ENCODE data around the gene HAGHL.

Gene HAGHL

DNA sequence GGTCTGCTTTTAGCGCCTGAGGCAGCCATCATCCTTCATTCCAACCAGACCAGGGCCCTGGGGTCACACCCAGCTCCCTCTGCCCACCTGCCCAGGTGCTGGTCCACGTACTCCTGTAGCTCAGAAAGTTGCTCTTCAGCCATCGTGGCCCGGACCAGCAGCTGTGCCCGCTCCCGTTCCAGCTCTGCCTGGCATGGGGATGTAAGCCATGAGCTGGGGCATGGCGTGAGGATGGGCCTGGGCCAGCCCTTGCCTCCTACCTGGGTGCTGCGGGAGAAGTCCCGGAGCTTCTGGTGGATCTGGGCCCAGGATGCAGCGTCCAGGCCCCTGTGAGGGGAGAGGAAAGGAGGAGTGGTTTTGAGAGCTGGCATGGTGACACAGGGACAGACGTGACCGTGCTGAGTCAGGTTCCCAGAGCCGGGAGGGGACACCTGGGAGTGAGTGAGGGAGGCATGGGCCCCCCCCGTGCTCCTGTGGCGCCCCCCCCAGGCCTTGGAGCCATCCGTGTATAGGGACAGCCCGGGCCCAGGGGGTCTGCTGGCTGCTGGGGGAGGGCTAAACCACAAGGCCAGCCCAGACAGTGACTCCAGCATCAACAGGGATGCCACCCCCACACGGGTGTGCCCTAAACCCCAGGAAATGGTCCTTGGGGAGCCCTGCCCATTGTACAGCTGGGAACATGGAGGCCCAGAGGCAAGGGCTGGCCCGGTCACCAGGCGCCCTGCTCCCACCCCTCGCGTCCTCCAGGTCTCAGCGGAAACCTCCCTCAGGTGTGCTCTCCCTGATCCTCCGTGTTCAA is 3.9 kb upstream of the HAGHL start:
- DNase-seq = no peak

DNA sequence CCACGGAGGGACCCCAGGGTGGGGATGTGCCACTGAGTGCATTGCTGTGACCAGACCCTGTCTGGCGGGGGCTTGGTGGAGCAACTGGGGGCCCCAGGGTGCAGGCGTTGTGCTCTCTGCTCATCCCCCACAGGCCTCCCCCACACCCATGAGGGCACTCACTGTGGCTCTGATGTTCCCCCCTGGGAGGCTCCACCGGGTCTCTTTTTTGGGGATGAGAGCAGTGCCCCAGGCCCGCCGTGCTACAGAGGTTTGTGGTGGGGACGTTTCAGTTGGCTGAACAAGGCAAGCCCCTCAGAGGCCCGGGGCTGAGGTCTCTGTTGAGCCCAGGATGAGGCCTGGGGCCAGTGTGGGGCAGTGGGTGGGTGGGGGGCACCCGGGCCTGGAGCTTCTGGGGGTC is 3.2 kb upstream of the HAGHL start:
- no peak for DNase-seq

DNA sequence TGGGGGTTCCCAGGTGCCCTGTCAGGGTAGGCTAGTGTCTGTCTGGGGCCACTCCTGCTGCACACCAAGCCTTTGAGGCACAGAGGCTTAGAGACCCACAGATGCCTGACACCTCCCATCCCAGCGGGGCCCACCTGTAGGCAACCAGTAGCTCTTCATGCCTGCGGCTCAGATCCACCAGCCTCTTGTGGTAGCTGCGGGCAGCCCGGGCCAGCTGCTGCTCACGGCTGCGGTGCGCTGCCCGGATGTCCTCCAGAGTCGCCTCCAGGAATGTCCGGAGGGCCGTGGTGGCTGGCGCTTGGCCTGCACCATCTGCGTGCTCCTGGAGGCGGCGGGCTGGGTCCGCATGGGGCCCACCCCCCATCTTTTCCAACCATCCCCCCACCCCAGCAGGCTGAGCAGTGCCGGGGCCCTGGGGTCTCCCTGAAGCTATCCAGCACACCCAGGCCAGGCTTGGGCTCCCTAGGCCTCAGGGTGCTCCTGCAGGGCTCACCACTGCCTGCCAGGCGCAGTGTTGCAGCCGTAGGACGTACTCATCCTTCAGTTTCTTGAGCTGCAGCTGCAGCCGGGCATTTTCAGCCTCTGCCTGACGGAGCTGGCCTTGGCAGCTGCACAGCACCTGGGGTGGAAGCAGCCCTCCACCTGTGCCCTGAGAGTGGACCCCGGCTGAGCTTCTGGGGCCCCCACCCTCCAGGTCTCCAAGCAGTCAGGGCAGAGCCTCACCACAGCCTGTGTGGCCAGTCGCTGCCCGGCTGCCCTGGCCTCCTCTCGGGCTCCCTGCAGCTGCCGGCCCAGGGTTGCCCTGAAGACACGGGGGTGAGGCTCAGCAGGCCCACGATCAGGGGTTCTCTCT is 2.5 kb upstream of the HAGHL start:
- no peak for DNase-seq

DNA sequence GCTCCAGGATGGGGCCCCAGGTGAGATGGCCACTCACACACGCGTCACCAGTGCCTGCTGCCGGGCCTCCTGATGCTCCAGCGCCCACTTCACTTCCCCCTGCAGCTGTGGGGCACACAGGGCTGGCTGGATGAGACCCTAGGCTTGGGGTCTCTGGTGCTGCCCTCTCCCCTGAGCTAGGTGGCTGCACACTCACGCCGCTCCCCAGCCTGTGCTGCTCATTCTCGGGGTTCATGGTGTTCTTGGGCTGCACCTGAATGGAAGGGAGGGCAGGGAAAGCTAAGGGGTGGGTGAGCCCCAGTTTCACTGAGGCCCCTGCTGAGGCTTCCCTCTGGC is 1.9 kb upstream of the HAGHL start:
- DNase-seq = no peak

DNA sequence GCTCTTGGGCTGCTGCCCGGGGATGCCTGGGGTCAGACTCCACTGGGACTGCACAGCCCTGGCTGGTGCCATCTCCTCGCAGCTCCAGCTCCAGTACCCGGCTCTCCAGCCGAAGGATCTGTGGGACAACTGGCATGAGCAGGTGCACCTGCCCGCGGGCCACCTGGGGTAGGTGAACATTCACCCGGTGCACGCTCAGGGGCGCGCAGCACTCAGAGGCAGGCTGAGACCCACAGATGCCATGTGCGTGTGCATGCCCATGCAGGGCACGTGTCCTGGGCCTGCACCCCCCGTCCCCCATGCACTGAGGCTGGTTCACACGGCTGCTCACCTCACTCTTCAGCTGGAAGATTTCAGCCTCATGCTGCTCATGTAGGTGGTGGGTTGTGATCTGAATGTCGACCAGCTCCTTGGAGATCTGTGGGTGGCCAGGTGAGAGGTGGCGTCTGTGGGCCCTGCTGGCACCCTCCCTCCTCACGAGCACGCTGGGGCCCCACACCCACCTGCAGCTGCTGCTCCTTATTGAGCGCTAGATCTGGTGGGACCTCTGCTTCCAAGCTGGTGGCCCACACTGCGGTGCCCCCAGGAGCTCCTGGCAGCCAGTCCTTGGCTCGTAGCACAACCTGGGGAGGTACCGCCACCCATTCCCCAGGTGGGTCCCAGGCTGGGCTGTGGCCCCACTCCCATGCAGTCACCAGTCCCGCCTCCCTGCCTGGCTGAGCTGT is 1.3 kb upstream of the HAGHL start:
- no peak for DNase-seq

DNA sequence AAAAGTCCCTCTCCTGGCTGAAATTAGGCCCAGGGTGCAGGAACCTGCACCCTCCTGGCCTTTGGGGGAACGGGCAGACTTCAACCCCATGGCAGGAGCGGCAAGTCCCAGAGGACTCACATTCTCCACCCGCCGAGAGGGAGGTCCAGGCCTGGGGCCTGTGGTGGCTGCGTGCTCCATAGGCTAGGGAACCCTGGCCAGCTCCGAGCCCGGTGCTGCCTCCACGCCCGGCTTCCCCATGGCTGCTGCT is 793 bp upstream of the HAGHL start:
- DNase-seq = no peak

DNA sequence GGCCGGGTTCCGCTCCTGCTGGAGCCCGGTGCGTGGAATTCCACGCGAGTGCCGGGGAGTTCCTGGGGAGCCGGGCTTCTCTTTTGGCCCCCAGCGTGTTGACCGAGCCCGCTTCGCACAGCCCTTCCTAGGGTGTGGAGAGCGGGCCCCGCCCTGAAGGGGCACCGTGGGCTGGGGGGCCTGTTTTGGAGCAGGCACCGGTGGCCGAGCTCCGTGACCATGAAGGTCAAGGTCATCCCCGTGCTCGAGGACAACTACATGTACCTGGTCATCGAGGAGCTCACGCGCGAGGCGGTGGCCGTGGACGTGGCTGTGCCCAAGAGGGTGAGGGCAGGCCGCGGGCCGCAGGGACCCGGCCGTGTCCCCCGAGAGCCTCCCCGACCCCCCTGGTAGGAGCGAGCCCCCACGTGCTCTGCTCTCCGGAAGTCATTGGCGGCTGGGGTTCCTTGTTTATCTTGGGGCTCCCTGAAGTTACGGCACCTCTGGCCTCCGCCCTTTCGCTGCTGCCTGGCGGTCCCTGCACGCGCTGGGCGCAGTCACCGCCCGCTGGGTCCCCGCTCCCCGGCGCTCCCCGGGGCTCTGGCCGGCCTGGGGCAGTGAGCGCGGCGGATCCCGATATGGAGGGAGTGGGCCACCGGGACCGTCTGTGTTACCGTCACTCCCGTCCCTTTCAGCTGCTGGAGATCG is 528 bp downstream of the HAGHL start:
- DNase-seq = no peak

DNA sequence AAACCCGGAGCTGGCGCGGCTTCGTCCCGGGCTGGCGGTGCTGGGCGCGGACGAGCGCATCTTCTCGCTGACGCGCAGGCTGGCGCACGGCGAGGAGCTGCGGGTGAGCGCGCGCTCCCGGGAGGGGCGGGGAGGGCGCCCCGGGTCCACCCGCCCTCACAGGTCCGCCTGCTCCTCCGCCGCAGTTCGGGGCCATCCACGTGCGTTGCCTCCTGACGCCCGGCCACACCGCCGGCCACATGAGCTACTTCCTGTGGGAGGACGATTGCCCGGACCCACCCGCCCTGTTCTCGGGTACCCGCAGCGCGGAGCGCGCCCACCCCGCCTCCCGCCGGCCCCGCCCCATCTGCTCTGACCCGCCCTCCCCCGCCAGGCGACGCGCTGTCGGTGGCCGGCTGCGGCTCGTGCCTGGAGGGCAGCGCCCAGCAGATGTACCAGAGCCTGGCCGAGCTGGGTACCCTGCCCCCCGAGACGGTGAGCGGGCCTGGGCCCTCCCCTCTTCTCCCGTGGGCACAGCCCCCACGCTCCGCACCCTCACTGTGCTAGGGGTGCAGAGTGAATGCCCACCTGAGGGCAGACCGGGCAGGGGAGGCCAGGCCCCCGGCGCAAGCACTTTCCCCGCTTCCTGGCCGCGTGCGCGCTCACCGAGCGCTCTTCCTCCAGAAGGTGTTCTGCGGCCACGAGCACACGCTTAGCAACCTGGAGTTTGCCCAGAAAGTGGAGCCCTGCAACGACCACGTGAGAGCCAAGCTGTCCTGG is 1.4 kb downstream of the HAGHL start:
- DNase-seq = peak; percentile 55

DNA sequence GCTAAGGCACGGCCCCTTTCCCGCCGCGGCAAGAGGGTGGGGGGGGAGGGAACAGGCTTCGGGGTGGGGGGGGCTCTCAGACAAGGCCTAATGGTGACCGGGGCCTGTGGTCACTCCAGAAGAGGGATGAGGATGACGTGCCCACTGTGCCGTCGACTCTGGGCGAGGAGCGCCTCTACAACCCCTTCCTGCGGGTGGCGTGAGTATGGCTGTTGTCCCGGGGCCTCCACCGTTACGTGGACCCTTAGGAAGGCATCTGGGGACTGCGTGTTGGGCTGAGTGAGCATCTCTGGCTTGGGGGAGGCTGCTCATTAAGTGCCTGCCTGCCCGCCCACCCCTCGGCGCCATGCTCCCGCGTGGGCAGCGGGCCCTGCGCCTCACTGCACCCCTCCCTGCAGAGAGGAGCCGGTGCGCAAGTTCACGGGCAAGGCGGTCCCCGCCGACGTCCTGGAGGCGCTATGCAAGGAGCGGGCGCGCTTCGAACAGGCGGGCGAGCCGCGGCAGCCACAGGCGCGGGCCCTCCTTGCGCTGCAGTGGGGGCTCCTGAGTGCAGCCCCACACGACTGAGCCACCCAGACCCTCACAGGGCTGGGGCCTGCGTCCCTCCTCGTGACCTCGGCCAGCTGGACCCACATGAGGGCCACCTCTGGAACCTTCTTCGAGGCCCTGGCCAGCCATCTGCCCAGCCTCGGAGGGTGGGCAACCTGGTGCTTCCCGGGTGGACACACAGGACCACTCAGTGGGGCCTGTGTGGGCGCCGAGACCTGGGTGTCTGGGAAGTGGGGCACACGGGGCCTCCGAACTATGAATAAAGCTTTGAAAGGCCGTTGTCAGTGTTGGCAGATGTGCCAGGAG is 2.2 kb downstream of the HAGHL start:
- DNase-seq = no peak

DNA sequence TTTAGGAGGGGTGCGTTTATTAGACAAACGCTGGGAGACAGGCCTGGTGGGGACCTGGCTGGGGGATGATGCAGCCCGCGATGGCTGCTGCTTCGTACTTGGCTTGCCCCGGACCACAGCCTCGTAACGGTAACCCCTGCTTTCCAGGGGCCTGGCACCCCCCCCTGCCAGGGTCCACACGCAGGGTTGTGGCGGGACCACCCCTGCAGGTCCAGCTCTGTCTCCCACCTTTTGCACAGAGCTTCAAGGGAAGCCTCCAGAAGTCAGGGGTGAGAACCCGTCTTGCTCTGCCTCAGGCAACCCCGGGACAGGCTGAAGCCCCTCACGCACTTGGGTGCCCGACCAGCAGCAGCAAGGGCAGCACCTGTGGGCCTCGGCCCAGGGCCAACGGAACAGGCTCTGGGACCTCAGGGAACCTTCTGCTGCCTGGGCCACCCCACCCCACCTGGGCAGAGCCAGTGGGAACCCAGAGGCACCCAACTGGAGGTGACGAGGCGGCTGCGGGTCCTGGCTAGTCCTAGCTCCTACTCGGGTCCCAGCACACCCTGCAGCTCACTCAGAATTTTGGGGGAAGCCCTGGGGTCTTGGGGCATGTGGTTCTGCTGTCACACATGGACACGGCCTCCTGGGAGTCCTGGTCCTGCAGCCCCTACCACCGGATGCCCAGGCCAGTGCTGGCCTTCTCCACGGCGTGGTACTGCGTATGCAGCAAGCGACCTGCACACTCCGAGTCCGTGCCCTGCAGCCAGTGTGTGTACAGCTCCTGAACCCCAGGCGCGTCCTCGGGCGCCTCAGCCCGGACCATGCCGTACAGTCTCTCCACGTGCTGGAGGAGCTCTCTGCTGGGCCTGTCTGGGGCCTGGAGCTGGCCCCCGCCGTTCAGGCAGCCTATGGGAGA is 3.1 kb downstream of the HAGHL start:
- no peak for DNase-seq

DNA sequence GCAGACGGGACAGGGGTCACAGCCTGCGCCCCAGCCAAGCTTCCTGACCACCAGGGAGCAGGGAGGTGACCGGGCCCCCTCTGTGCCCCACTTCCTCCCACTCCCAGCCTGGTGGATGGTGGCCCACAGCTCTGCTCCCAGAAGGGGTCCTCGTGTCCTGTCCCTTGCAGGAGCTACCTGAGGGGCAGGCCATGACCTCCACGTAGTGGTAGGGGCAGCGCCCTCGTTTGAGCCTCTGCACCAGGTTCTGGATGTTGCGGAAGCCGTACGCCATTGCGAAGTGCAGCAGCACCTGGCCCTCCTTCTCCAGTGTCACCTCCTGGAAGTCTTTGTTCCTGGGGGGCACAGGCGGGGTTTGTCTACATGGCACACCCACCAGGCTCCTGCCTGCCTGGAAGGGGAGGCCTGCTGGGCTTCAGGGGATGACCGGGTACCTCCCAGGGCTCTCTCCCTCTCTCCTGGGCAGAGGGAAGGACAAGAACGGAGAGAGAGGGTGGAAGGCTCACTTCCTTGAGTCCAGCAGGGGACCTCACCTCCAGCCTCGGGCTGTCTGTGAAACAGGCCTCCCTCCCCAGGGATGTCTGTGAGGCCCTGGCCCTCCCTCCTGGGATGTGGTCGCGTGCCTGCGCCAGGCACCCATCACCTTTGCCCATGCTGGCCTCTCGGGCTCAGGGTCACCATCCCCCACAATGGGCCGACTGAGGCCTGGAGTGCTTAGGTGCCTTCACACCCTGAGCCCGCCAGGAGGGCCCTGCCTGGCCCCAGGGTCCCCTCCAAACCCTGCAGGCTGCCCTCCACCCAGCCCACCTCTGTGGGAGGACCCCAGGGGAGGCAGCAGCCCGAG is 4.0 kb downstream of the HAGHL start:
- DNase-seq = no peak

DNA sequence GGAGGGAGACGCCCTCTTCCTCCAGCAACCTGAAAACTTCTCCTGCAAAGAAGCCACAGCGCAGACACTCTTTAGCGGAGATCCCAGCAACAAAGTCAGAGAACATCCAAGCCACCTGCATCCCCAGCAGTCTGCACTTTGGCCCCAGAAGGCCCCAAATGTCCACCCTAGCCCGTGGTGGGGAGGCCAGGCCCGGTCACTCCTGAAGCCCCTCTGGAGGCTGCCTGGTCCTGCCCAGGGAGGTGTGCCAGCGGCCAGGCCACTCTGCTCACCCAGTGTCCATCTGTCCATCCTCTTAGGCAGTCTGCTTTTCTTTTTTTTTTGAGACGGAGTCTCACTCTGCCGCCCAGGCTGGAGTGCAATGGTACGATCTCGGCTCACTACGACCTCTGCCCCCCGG is 5.4 kb downstream of the HAGHL start:
- DNase-seq = no peak

DNA sequence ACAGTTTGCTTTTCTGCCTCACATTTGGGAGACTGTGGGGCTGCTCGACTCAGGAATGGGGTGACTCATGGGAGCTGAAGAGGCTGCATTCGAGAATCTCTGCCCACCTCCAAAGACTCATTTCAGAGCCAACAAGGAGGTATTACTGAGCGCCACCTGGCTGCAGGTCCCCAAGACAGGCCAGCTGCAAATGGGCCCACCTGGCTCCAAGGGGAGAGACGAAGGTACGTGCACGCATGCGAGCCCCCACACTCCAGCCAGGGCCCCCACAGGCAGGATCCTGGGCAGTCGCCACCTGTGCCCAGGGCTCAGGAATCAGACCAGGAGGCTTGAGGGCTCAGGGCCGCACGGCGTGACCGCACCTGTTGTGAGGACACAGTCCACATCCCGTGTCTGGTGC is 6.0 kb downstream of the HAGHL start:
- no peak for DNase-seq

DNA sequence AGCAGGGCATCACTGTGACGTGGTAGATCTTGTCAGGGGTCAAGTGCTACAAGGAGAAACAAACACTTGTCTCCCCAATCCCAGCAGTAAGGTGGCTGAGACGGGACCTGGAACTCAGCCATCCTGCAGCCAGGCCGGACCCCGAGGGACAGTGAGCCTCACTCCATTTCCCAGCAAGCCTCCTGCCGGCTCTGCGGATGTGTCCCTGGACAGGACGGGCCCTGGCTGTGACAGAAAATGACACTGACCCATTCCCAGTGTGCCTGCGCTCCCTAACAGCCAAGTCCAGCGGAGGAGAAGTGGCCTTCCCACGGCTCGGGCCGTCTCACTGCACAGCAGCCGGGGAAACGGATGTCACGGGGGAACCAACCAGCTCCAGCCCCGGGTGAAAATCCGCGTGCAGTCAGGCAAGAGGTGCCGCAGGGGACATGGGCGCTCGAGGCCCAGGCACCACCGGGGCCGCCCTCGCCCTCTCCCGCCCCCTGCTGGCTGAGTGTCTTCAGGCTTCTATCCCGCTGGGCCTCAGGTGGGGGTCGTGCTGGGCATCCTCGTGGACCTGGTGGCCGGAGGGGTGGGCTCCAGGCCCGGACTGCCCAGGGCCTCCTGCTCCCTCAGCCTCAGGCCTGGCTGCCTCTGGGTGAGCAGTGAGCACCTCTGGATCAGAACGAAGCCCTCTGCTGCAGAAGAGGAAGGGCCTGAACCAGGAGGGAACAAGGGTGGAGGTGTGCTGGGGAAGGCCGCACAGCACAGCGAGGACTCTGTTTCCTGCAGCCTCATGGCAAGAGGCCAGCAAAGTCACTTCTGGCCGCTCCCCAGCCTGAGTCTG is 6.7 kb downstream of the HAGHL start:
- DNase-seq = no peak

DNA sequence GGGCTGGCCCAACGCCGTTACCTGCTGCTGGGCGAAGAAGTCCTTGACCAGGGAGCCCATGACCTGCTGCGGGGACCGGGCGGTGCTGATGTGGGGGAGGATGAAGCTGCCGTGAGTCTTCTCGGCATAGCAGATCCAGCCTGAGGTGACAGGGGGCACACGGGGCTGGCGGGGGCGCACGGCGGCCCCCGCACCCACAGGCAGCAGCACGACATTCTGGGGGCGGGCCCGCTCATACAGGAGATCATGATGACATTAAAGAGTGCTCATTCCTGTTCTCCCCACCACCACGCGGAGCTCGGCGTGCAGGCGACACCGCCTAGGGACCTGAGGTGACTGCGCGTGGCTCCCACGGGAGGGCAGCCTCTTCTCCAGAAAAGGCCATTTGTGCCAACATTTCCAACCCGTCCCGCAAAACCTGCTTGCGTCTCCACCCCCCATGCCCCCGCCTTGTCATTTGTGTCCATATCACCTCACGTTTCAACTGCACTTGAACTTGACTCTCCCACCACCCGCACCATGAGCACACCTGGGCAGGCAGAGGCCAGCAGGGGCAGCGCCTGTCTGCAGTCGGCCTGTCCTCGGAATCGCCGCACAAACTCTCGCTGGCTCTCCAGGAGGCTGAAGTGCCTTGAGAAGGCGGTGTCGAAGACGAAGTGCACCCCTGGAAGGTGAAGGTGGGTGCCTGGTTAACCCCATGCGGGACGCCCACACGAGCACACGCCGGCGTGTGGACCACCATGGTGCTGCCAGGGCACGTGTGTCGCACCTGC is 7.5 kb downstream of the HAGHL start:
- no peak for DNase-seq

DNA sequence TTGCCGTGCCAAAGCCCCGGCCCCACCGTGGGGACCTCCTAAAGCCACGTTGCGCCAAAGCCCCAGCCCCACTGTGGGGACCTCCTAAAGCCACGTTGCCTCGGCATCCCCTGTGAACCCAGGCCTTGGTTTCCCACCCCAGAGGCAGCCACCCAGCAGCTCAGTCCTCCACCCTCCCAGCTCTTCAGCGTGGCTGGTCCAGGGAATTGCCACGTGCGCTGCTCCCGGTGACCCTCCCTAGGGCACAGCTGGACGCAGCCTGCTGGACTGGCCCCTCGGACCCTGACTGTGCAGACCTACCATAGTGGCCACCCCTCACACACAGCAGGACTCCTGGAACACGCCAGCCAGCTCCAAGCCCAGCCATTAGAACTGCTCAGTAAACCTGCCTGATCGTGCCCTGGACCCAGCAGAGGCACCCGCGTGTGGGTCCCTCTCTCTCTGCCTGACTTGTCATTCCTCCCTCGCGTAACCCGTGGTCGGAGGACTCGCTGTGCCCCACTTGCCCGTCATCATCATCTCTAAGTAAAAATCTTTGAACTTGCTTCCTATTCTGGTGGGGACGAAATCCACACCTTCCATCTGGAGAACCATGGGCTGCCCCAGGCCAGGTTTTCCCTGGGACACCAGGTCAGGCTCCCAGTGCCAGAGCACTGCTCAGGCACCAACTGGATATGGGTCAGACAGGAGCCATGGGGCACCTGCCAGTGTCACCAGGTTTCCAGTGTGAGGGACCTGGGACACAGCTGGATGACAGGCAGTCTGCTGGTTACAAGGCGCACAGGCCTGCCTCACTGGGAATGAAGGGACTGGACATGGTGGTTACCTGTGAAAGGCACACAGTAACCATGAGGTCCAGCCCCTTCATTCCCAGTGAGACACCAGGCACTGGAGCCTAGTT is 8.3 kb downstream of the HAGHL start:
- no peak for DNase-seq

DNA sequence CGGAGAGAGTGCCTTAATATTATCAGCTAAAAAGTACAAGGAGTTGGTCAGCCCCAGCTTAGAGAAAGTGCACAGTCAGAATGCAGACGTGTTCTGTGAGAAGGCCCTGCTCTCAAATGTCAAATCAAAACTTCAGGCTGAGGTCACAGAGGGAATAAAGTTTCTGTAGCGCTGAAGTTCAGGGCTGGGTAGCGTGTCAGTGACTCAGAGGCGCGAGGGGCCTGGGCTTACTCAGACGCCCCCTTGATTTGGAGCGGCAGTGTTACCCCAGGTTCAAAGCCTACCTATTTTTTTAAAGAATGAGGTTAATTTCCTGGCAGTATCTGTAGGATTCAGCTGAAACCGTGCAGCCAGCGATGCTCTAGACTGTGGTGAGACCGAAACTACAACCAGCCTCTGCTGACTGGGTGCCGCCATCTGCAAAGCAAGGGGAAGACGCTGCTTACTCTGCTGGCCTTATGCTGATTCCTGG is 9.1 kb downstream of the HAGHL start:
- peak; percentile 60 for DNase-seq
